ENCODE results near the gene KLHDC1. TPM values are rescaled to one million over a fixed set of nuclear protein-coding genes. Genes with fewer than 3 reads are reported as not detected.
A peak's percentile ranks its signal among the peaks of the same experiment; 100 is the strongest.
"Not testable (repeated sequence)": the region's sequence is repeated elsewhere in the genome, so short reads cannot be mapped to it uniquely, and the experiment has no call there.

The KLHDC1 gene, protein sequence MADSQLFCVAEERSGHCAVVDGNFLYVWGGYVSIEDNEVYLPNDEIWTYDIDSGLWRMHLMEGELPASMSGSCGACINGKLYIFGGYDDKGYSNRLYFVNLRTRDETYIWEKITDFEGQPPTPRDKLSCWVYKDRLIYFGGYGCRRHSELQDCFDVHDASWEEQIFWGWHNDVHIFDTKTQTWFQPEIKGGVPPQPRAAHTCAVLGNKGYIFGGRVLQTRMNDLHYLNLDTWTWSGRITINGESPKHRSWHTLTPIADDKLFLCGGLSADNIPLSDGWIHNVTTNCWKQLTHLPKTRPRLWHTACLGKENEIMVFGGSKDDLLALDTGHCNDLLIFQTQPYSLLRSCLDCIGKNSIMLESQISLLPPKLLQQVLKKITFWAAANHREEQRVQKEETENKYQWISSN
- 1.4 and 2.2 TPM in 2 replicates for total RNA-seq (2014; rRNA removed; shearing (Covaris generic))
- polyA plus RNA-seq (2015; cell fraction: cytosol; rRNA removed) = 0.51 and 0.71 TPM in 2 replicates
- polyA plus RNA-seq (2015; cell fraction: nucleus; rRNA removed) = 5.1 and 18.6 TPM in 2 replicates

GRCh38 chr14:49692811-49693734 is at the start of gene KLHDC1:
Gene KLHDC1 (plus strand): TSS chr14:49693120. CDS start chr14:49693195, 75 bp downstream.
- peak; percentile 61 for DNase-seq (ENCODE audit: low read depth, low spot score)
- in situ Hi-C loops (cut with HindIII; ENCODE audit: low pct_unique_long_range_greater_than_20kb, low sequenced_read_pairs) = no loop called here

DNA sequence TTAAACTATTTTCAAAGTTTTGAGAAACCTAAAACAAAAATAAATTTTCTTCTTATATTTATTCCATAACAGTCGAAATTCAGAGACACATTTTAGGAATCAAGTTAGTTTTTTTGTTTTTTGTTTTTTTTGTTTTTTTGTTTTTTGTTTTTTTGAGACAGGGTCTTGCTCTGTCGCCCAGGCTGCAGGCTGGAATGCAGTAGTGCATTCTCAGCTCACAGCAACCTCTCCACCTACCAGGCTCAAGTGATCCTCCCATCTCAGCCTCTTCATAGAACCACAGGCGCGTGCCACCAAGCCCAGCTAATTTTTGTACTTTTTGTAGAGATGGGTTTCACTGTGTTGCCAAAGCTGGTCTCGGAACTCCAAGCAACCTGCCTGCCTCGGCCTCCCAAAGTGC is 39.4 kb upstream of the KLHDC1 start:
- no peak for DNase-seq (ENCODE audit: low read depth, low spot score)
- in situ Hi-C loops (cut with HindIII; ENCODE audit: low pct_unique_long_range_greater_than_20kb, low sequenced_read_pairs) = loop anchor here (10.0 kb wide), 1 partner anchor 101 kb away; no protein-coding TSS in a partner anchor

GRCh38 chr14:49654511-49654910 is 38.4 kb upstream of the KLHDC1 start:
- no peak for DNase-seq (ENCODE audit: low read depth, low spot score)
- in situ Hi-C loops (cut with HindIII; ENCODE audit: low pct_unique_long_range_greater_than_20kb, low sequenced_read_pairs) = loop anchor here (10.0 kb wide), 1 partner anchor 100 kb away; no protein-coding TSS in a partner anchor

DNA sequence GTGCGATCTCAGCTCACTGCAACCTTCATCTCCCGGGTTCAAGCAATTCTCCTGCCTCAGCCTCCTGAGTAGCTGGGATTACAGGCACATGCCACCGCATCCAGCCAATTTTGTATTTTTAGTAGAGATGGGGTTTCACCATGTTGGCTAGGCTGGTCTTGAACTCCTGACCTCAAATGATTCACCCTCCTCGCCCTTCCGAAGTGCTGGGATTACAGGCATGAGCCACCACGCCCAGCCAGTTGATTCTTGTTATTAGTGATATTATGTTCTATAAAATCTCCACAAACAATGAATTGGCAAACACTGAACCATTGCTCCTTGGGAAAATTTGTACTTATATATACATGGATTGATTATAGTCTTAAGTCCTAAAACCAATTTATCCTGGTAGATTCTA is 35.4 kb upstream of the KLHDC1 start:
- DNase-seq (ENCODE audit: low read depth, low spot score) = not testable (repeated sequence)
- in situ Hi-C loops (cut with HindIII; ENCODE audit: low pct_unique_long_range_greater_than_20kb, low sequenced_read_pairs) = loop anchor here (10.0 kb wide), 1 partner anchor 97 kb away; no protein-coding TSS in a partner anchor

DNA sequence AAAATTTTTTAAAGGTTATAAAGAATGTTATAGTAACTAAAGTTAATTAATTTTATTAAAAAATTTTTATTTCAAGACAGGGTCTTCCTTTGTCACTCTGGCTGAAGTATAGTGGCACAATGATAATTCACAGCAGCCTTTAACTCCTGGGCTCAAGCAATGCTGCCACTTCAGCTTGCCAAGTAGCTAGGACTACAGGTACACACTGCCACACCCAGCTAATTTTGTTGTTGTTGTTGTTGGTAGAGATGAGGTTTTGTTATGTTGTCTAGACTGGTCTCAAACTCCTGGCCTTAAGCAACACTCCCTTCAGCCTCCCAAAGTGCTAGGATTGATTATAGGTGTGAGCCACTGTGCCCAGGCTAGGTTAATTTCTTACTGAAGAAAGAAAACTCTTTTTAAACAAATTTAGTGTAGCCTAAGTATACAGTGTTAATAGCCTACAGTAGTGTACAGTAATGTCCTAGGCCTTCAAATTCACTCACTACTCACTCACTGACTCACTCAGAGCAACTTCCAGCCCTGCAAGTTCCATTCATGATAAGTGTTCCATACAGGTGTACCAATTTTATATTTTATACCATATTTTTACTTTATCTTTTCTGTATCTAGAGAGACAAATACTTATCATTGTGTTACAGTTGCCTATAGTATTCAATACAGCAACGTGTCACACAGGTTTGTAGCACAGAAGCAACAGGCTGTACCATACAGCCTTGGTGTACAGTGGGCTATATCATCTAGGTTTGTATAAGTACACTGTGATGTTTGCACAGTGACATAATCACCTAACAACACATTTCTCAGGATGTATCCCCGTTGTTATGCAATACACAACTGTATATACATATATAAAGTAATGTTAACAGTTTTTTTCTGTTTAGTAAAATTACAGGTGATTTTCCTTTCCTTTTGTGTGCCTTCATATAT is 33.1 kb upstream of the KLHDC1 start:
- DNase-seq (ENCODE audit: low read depth, low spot score) = no peak
- in situ Hi-C loops (cut with HindIII; ENCODE audit: low pct_unique_long_range_greater_than_20kb, low sequenced_read_pairs) = loop anchor here (10.0 kb wide), 1 partner anchor 95 kb away; no protein-coding TSS in a partner anchor

DNA sequence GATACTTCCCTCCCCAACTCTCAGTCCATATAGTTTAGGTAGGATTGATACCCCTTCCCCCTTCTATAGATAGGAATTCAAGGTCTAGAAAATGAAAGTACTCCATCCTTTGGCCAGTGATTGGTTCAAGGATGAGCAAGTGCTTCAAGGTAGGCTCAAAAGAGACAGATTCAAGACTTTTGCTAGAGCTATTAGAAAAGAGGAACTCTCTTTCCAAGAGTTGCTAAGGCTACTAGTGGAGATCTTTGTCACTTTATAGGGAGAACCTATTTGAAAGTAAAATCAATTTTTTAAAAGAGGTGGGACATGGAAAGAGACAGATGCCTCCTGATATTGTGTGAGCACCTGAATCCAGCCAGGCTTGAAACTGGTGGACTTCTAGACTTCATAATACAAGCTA is 22.4 kb upstream of the KLHDC1 start:
- DNase-seq (ENCODE audit: low read depth, low spot score) = no peak
- in situ Hi-C loops (cut with HindIII; ENCODE audit: low pct_unique_long_range_greater_than_20kb, low sequenced_read_pairs) = no loop called here

DNA sequence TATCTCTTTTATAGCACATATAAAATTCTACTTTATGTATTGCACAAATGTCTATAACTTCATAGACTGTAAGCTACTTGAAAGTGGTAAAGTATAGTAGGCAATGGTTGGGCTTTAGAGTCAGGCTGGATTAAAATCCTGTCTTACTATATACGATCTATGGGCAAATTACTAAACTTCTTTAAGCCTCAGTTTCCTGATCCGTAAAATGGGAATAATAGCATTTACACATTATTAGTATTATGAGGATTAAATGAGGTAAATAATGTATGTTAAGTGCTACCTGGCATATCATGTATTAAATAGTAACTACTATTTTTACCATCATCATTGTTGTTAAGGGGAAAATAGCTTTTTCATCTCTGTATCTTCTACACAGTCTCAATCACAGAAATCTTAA is 19.3 kb upstream of the KLHDC1 start:
- in situ Hi-C loops (cut with HindIII; ENCODE audit: low pct_unique_long_range_greater_than_20kb, low sequenced_read_pairs) = no loop called here

GRCh38 chr14:49677643-49678042 is 15.3 kb upstream of the KLHDC1 start:
- in situ Hi-C loops (cut with HindIII; ENCODE audit: low pct_unique_long_range_greater_than_20kb, low sequenced_read_pairs) = no loop called here
- peak; percentile 18 for DNase-seq (ENCODE audit: low read depth, low spot score)

More for the DNA sequence above, 19.3 kb upstream of the KLHDC1 start:
- no peak for DNase-seq (ENCODE audit: low read depth, low spot score)

DNA sequence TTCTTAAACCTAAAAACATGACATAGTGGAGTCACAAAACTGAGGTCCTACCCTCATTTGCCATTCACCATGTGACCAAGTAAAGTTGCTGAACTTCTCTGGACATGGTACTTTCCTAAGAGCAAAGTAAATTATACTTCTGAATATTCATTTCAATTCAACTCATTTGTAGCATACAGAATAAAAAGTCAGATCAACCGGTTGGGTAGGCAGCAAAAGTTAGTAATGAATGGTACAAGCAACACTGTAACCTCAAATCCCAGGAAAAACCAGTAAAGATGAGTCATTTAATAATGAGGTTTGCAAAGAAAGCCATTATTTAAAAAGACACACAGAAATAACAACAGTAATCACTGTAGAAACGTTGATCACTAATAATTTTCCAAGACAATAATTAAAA is 13.6 kb upstream of the KLHDC1 start:
- in situ Hi-C loops (cut with HindIII; ENCODE audit: low pct_unique_long_range_greater_than_20kb, low sequenced_read_pairs) = no loop called here
- DNase-seq (ENCODE audit: low read depth, low spot score) = no peak

DNA sequence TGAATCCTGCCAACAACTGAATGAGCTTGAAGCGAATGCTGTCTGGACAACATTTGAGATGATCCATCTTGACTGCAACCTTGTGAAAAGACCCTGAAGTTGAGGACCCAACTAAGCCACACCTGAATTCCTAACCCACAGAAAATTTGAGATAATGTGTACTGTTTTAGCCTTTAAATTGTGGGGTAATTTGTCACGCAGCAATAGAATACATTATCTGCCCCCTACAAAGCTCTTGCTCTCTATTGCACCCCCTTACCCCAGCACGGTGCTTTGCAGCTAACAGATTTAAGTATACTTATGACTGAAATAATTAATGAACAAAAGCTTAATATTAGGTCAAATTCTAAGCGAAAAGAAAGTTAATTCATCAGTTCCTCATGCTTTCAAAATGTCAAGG is 6.5 kb upstream of the KLHDC1 start:
- no peak for DNase-seq (ENCODE audit: low read depth, low spot score)
- in situ Hi-C loops (cut with HindIII; ENCODE audit: low pct_unique_long_range_greater_than_20kb, low sequenced_read_pairs) = no loop called here

DNA sequence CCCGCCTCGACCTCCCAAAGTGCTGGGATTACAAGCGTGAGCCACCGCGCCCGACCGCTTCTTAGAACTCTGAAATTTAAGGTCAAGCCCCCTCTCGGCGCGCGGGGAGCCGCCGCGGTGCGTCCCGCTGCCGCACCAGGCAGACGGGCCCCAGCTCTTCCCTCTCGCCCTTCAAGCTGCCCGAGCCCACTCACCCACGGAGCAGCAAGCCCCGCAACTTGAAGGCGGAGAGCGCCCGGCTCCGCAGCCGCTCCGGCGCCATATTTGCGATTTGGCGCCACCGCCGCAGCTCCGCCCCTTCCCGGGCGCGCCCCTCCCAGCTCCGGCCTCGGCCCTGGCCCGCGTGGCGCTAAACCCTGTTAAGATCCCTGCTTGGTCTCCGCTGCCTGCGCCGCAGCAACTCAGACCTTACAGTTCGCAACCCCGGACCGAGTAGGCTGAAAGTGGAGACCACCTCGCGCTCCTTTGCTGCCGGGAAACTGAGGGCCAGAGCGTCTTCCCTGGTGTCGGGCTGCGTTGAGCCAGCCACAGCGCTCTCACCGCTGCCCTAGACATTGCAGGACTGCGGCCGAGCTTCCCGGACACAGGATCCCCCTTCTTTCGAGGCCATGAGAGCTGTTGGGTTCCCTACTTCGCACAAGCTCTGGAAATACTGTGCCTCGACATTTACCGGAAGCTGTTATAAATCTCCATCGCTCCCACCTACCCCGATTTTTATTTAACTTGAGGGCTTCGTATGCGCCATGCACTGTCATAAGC is 4.8 kb upstream of the KLHDC1 start, which contains the start of gene POLE2:
TSS of gene POLE2 (minus strand) at position 273 of the 759 bp plus-strand sequence. CDS start at position 262, 11 bp downstream.
- DNase-seq (ENCODE audit: low read depth, low spot score) = peak; percentile 59
- in situ Hi-C loops (cut with HindIII; ENCODE audit: low pct_unique_long_range_greater_than_20kb, low sequenced_read_pairs) = no loop called here

DNA sequence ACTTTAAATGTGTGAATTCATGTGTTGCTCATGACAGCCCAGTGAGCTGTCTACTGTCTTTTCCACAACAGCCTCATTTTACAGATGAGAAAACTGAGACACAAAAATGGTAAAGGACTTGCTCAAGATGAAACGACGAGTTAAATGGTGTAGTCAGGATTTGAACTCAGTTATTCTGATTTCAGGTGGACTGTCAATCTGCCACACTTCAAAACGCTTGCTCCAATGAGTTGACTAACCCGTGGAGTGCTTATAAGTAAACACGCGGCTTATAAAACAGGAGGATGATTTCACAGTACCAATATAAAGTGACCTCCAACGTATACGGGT is 4.3 kb upstream of the KLHDC1 start:
- in situ Hi-C loops (cut with HindIII; ENCODE audit: low pct_unique_long_range_greater_than_20kb, low sequenced_read_pairs) = no loop called here
- no peak for DNase-seq (ENCODE audit: low read depth, low spot score)

DNA sequence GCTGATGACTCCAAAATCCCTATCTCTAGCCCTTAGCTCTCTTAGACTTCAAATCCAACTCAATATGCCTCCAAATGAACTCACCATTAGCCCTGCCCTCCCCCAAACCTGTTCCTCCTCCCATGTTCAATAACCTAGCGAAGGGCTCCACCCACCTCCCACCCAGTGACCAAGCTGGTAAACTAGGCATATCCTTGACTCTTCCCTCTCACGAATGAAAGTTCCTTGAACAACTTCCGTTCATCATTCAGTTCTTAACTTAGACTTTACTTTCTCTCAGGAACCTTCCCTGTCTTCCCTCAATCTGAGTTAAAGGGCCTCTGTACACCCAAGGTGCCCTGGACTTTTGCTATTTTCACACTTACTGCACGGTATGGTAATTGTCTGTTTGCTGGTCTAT is 1.9 kb upstream of the KLHDC1 start:
- in situ Hi-C loops (cut with HindIII; ENCODE audit: low pct_unique_long_range_greater_than_20kb, low sequenced_read_pairs) = no loop called here
- DNase-seq (ENCODE audit: low read depth, low spot score) = no peak

DNA sequence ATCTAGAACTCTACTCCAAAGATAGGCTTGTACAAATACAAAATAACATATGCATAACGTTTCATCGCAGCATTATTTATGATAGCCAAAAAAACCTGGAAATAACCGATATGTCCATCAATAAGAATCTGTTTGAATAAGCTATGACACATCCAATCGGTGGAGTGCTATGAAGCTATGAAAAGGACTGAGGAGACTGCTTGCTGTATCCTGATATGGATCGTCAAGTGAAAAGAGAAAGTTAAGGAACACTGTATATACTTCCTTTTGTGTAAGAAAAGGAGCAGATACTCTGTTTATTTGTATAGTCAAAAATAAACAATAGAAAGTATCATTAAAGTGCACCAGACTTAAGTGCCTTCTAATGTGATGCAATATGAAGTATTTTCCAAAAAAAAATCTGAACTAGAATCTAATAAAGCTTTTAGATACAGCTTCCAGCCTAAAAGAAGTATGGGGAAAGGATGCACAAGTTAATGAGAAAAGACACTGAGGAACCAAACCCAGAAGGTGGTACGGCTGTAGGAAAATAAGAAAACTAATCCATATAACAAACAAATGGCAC is 645 bp upstream of the KLHDC1 start:
- DNase-seq (ENCODE audit: low read depth, low spot score) = no peak
- in situ Hi-C loops (cut with HindIII; ENCODE audit: low pct_unique_long_range_greater_than_20kb, low sequenced_read_pairs) = no loop called here

DNA sequence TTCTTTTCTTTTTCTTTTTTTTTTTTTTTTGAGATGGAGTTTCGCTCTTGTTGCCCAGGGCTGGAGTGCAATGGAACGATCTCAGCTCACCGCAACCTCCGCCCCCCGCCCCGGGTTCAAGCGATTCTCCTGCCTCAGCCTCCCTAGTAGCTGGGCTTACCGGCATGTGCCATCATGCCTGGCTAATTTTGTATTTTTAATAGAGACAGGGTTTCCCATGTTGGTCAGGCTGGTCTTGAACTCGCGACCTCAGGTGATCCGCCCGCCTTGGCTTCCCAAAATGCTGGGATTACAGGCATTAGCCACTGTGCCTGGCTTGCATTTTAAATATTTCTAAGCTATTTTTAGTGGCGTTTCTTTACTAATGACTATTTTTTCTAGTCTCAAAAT is 810 bp downstream of the KLHDC1 start:
- in situ Hi-C loops (cut with HindIII; ENCODE audit: low pct_unique_long_range_greater_than_20kb, low sequenced_read_pairs) = not testable (repeated sequence)

DNA sequence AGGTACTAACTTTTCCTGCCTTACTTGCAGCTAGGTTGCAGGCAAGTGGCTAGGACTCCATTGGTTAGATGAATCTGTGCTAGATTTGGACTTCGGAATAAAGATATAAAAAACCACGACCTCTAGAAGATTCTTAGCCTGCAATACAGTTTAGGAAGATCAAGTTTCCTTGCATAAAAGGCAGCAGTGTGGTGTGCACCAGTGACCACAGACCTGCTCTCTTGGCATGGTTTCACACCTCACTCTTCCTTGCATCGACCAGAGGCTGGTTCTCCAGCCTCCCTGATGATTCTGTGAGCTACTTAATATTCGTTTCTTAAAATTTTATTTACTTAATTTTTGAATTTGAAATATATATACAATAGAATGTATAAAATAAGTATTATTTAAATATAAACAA is 9.8 kb downstream of the KLHDC1 start:
- in situ Hi-C loops (cut with HindIII; ENCODE audit: low pct_unique_long_range_greater_than_20kb, low sequenced_read_pairs) = no loop called here
- no peak for DNase-seq (ENCODE audit: low read depth, low spot score)

More for the DNA sequence above, 810 bp downstream of the KLHDC1 start:
- not testable (repeated sequence) for DNase-seq (ENCODE audit: low read depth, low spot score)

All from SK-MEL-5 (cell line).